Astrocyte of the hippocampus (primary cell): ENCODE measurements around the gene DKK3.
A peak's percentile ranks its signal among the peaks of the same experiment; 100 is the strongest.
"Not testable (repeated sequence)": the region's sequence is repeated elsewhere in the genome, so short reads cannot be mapped to it uniquely, and the experiment has no call there.

Experiments used
- DNase-seq: peaks from one replicate; pipeline ENCODE4 v3.0.0; 2011; ENCODE audit warnings: low read depth, low spot score

The DKK3 gene

GRCh38 chr11:12007769-12008737, at the start of gene DKK3:
DKK3 (minus strand) TSS chr11:12008626; CDS start chr11:12008582, 44 bp downstream.
- DNase-seq: peak; percentile 83

GRCh38 chr11:12057299-12057980, 49.0 kb upstream of the DKK3 start:
- no peak for DNase-seq

GRCh38 chr11:12056119-12056518, 47.7 kb upstream of the DKK3 start:
- DNase-seq: no peak

- peak; percentile 60 for DNase-seq
Measured at GRCh38 chr11:12053606-12054361, 45.4 kb upstream of the DKK3 start.

GRCh38 chr11:12052676-12053605, 44.5 kb upstream of the DKK3 start:
- peak; percentile 74 for DNase-seq

- no peak for DNase-seq
Measured at GRCh38 chr11:12051287-12051662, 42.8 kb upstream of the DKK3 start.

GRCh38 chr11:12050470-12051286, 42.3 kb upstream of the DKK3 start:
- DNase-seq: peak; percentile 57

GRCh38 chr11:12048936-12049790, 40.7 kb upstream of the DKK3 start:
- no peak for DNase-seq

GRCh38 chr11:12046636-12047236, 38.3 kb upstream of the DKK3 start:
- no peak for DNase-seq

GRCh38 chr11:12045914-12046635, 37.6 kb upstream of the DKK3 start:
- no peak for DNase-seq

GRCh38 chr11:12044799-12045198, 36.4 kb upstream of the DKK3 start:
- no peak for DNase-seq

GRCh38 chr11:12043959-12044791, 35.7 kb upstream of the DKK3 start:
- peak; percentile 97 for DNase-seq

- no peak for DNase-seq
Measured at GRCh38 chr11:12043221-12043620, 34.8 kb upstream of the DKK3 start.

GRCh38 chr11:12042215-12042676, 33.8 kb upstream of the DKK3 start:
- DNase-seq: peak; percentile 79

GRCh38 chr11:12040719-12041118, 32.3 kb upstream of the DKK3 start:
- not testable (repeated sequence) for DNase-seq

- no peak for DNase-seq
Measured at GRCh38 chr11:12032968-12033367, 24.5 kb upstream of the DKK3 start.
